HG02610 (cell line): ENCODE results near the gene SMAD4.
A peak's percentile ranks its signal among the peaks of the same experiment; 100 is the strongest.

Experiments
- ATAC-seq: cut with Tn5 transposase; IDR thresholded peaks from one replicate; pipeline ENCODE4 v1.9.1; 2021; ENCODE audit warnings: mild to moderate bottlenecking, moderate library complexity; ENCODE audit not compliant: unreplicated experiment

The SMAD4 gene

GRCh38 chr18:51020536-51020935 lies 9.5 kb upstream of the SMAD4 start:
- ATAC-seq: no peak

- no peak for ATAC-seq
These were observed 8.6 kb upstream of the SMAD4 start for GRCh38 chr18:51021226-51021965.

- no peak for ATAC-seq
These were observed 4.5 kb upstream of the SMAD4 start for GRCh38 chr18:51025512-51025911.

DNA sequence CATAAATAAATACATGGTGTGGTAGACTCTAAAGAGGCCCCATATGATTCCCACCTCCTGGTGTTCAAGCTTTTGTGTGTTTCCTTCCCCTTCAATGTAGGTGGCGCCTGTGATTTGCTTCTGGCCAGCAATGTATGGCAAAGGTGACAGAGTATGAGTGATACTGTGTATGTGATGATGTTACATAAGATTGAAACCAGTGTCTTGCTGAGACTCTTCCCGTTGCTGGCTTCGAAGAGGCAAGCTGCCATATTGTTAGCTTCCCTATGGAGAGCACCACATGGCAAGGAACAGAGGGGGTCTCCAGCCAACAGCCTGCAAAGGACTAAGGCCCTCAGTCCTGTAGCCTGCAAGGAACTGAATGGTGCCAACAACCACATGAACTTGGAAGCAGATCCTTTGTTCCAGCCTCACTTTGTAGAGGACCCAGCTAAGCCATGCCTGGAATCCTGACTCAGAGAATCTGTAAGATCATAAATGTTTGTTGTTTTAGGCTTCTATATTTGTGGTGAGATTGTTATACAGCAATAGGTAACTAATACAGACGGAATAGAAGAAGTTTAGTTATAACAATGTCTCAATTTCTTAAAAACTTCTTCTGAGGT lies 1.7 kb upstream of the SMAD4 start:
- ATAC-seq: no peak

DNA sequence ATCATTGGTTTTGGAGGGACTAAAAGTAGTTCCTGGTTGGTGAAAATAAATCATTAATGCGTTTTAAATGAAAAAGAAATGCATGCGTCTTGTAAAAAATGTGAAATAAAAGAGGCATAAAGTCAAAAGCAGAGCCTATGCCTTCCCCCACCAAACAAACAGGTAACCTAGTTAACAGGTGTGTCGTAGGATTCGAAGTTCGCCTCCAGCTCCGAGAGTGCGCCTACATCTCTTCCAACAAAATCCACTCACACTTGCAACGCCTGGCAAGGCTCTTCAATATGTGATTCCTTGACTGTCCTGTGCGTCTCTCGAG lies 677 bp upstream of the SMAD4 start:
- no peak for ATAC-seq

- peak; percentile 59 for ATAC-seq
These were observed 685 bp downstream of the SMAD4 start for GRCh38 chr18:51030537-51031258.

- ATAC-seq: no peak
These were observed 2.2 kb downstream of the SMAD4 start for GRCh38 chr18:51032193-51032592.

DNA sequence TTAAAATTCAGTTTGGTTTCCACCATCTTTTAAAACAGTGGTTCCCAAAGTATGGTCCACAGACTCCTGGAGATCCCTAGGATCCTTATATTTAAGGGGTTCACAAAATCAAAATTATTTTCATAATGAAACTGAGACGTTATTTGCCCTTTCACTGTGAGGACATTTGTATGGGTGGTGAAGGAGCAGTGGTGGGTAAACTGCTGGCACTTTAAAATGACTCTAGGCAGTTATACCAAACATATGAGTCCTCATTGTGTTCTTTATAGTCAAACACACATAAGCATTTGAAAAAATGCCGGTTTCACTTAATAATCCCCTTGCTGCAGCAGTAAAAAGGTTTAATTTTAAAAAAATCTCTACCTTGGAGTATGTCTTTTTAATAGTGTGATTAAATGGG lies 7.2 kb downstream of the SMAD4 start:
- no peak for ATAC-seq

GRCh38 chr18:51038110-51038509 lies 8.1 kb downstream of the SMAD4 start:
- no peak for ATAC-seq

- peak; percentile 83 for ATAC-seq
These were observed 9.4 kb downstream of the SMAD4 start for GRCh38 chr18:51039138-51040112.

GRCh38 chr18:51041677-51042352 lies 11.8 kb downstream of the SMAD4 start:
- ATAC-seq: no peak

DNA sequence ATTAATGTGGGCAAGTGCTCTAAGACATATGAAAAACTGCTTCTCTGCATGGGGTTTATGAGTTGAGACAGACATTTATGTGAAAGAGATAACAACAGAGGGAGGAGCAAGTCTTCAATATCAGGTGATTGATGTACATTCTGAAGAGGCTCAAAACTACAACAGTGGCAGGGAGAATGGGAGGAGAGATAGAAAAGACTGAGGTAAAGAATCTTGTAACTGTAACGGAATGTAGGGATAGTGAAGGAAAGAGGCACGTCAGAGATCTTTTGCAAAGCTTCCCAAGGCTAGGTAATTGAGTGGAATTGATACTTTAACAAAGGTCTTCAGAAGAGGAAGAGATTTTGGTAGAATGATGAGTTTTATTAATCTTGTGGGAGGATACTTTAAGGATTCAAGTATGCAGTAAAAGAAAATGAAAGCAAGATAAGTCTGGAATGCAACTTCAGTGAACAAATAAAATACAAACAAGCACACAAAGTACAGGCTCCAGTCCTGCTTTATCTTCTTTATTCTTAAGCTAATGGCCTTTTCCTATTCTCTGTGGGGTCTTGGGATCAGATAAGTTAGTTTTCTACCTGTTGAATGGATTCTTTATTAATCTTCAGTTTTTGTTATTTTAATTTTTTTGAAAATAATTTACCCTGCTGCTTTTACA lies 15.0 kb downstream of the SMAD4 start:
- no peak for ATAC-seq

DNA sequence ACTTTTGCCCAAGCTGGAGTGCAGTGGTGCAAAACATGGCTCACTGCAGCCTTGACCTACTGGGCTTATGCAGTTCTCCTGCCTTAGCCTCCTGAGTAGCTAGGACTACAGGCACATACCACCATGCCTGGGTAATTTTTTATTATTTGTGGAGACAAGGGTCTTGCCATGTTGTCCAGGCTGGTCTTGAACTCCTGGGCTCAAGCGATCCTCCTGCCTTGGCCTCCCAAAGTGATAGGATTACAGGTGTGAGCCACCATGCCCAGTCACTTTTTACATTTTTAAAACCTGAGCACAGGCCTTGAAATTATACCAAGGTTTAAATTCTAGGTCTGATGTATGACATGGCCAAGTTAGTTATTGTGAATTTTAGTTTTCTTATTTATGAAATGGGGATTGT lies 18.2 kb downstream of the SMAD4 start:
- ATAC-seq: no peak

- no peak for ATAC-seq
These were observed 19.1 kb downstream of the SMAD4 start for GRCh38 chr18:51049137-51049536.

GRCh38 chr18:51051105-51051712 lies 21.2 kb downstream of the SMAD4 start:
- peak; percentile 88 for ATAC-seq

- ATAC-seq: peak; percentile 67
These were observed 23.8 kb downstream of the SMAD4 start for GRCh38 chr18:51053814-51054213.

- ATAC-seq: no peak
These were observed 24.8 kb downstream of the SMAD4 start for GRCh38 chr18:51054764-51055163.

- ATAC-seq: no peak
These were observed 30.0 kb downstream of the SMAD4 start for GRCh38 chr18:51059969-51060368.

DNA sequence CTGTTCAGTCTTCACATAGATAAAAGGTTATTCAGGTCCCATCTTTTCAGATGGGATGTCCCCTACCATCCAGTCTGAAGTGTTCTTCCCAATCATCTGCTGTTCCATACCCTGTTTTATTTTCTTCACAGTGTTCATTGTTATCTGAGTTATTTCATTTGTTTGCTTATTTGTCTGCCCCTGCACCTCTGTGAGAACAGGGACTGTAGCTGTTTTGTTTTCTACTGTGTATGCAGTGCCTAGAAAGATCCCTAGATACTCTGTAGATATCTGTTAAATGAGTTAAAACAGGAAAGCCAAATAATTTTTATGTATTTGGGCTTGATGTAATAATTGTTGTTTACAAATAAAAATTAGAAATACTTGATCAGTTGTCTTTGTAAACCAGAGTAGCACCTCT lies 34.2 kb downstream of the SMAD4 start:
- ATAC-seq: no peak

DNA sequence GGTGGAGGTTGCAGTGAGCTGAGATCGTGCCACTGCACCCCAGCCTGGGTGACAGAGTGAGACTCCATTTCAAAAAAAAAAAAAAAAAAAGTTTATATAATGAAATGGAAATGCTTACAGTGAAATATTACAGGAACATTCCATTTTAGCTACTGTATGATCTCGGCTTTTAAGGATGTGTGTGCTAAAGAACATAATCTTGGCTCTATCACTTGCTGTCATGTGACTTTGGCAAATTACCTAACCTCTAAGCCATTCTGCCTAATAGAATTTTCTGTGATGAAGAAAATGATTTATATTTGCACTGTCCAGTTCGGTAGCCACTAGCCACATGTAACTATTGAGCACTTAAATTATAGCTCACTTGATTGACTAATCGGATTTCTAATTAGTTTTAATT lies 36.3 kb downstream of the SMAD4 start:
- no peak for ATAC-seq
